Natural killer cell treated with Interleukin-12 subunit alpha and Interleukin-12 subunit beta and Interleukin-15 and Interleukin-18, amount 100 ng/mL, for 72 hours (primary cell): ENCODE measurements around the gene CLEC16A. TPM values are rescaled to one million over a fixed set of nuclear protein-coding genes. Genes with fewer than 3 reads are reported as not detected.

Experiments used
- ATAC-seq, 2 donors: fragments of 150-1000 bp; cut with Tn5 transposase in 1 of 2; sonication (Bioruptor Pico), chemical (Tn5 transposase) in 1 of 2; 2 replicates each; pipeline ENCODE4 v1.10.0; 2021
- DNase-seq: peaks from one replicate; pipeline ENCODE4 v3.0.0; 2022; ENCODE audit warnings: low spot score
- H3K27ac Mint-ChIP-seq, 2 donors: 1 replicate in 1 of 2; 2 replicates in 1 of 2; pipeline ENCODE4 v1.8.0; 2022; ENCODE audit warnings: mixed read lengths in 2 of 2, mild to moderate bottlenecking in 1 of 2, moderate library complexity in 1 of 2
- H3K27me3 Mint-ChIP-seq, 2 donors: 1 replicate in 1 of 2; 2 replicates in 1 of 2; pipeline ENCODE4 v1.8.0; 2022; ENCODE audit warnings: mixed read lengths in 2 of 2
- H3K36me3 Mint-ChIP-seq: one replicate; pipeline ENCODE4 v1.8.0; 2022; ENCODE audit warnings: mixed read lengths
- H3K4me1 Mint-ChIP-seq, 2 donors: 1 replicate in 1 of 2; 2 replicates in 1 of 2; pipeline ENCODE4 v1.8.0; 2022; ENCODE audit warnings: low read depth in 2 of 2, mixed read lengths in 2 of 2, mild to moderate bottlenecking in 1 of 2
- H3K4me3 Mint-ChIP-seq: one replicate; pipeline ENCODE4 v1.8.0; 2022; ENCODE audit warnings: mixed read lengths
- H3K9me3 Mint-ChIP-seq: 2 replicates; pipeline ENCODE4 v1.8.0; 2022; ENCODE audit warnings: mixed read lengths
- total RNA-seq, 2 donors: library from RNA; stranded (reverse); gene quantifications; one replicate each; pipeline ENCODE4 v1.2.3, GENCODE V29; 2022

The CLEC16A gene
- total RNA-seq, 2 donors from 2014 or later: 42.5 to 60.2 TPM

DNA sequence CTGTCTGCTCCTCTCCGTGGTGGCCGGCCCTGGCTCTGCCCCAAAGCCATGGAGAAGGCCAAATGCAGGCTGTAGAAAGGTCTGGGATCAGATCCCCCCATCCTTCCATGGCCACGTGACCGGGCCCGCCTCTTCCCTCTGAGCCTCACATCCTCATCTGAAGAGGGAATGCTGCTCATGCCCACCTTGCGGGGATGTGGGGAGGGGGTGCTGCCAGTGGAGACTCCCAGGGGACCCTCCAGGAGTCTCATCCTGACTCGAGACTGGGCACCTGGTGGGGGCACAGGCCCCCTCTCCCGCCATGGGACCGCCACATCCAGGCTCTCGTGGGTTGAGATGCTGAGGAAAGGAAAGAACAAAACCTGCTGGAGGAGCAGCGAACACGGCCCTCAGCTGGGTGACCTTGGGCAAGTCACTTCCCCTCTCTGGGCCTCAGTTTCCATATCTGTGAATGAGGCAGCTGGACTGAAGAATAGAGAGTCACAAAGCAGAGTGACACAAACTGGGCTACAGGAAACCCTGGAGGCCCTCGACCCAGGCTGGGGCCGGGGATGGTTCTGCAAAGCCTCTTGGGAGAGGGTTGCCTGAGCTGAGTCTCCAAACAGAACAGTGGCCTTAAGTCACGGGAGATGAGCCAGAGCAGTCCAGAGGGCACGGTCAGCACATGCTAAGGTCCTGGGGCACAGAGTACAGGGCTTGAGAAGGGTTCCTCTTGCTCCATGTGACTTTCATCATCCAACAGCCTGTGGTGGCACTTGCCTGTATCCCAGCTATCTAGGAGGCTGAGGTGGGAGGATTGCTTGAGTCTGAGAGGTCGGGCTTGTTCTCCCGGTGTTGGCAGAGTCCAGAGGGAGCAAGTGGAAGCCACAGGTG is 281.5 kb downstream of the CLEC16A start:
- no peaks in the 10 kb centered on the region for H3K9me3 Mint-ChIP-seq
- no peak for ATAC-seq
- DNase-seq: no peak

GRCh38 chr16:11229432-11229831 is 285.1 kb downstream of the CLEC16A start:
- DNase-seq (no peak), ATAC-seq (no peak)
- H3K4me1 Mint-ChIP-seq: peaks cover 61 to 75% of the 10 kb centered on the region in 2 donors

More for the DNA sequence above, 281.5 kb downstream of the CLEC16A start:
- peaks cover 44 to 57% of the 10 kb centered on the region in 2 donors for H3K4me1 Mint-ChIP-seq
- no peaks in the 10 kb centered on the region for H3K36me3 Mint-ChIP-seq
- H3K27me3 Mint-ChIP-seq: no peaks in the 10 kb centered on the region
- peak overlapping the region; percentile 82 for H3K4me3 Mint-ChIP-seq
- H3K27ac Mint-ChIP-seq: peak overlapping the region; percentile 93 to 95

DNA sequence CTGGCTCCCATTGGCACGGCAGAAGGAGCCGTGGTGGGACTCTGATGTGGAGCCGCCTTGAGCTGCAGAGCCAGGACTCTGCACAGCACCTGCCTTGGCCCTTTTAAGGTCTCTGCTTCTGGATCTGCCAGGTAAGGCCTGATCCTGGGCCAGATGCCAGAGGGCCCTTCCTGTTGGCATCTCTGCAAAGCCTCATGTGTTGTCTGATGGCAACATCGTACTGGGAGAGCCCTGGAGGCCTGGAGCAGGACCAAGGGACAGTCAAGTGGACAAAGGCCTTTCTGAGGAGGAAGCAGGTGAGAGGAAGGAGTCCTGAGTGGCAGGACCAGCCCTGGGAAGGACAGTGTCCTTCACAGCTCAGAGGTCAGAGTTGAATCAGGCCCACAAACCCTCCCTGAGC is 285.5 kb downstream of the CLEC16A start:
- H3K4me3 Mint-ChIP-seq: no peak overlapping the region
- DNase-seq: no peak
- no peaks in the 10 kb centered on the region for H3K36me3 Mint-ChIP-seq
- H3K27ac Mint-ChIP-seq: peak overlapping the region; percentile 91 to 94
- H3K4me1 Mint-ChIP-seq: peaks cover 60 to 75% of the 10 kb centered on the region in 2 donors
- no peaks in the 10 kb centered on the region for H3K27me3 Mint-ChIP-seq
- no peaks in the 10 kb centered on the region for H3K9me3 Mint-ChIP-seq
- no peak for ATAC-seq

More at GRCh38 chr16:11229432-11229831, 285.1 kb downstream of the CLEC16A start:
- Mint-ChIP-seq H3K36me3 (no peaks in the 10 kb centered on the region), H3K4me3 (no peak overlapping the region), H3K9me3 (no peaks in the 10 kb centered on the region), H3K27ac (peak overlapping the region; percentile 91 to 94), H3K27me3 (no peaks in the 10 kb centered on the region)

GRCh38 chr16:11231367-11231970 is 287.1 kb downstream of the CLEC16A start:
- Mint-ChIP-seq H3K36me3 (no peaks in the 10 kb centered on the region), H3K27me3 (no peaks in the 10 kb centered on the region), H3K9me3 (no peaks in the 10 kb centered on the region), H3K27ac (peak overlapping the region; percentile 91 to 94), H3K4me1 (peaks cover 57 to 68% of the 10 kb centered on the region in 2 donors), H3K4me3 (peak overlapping the region; percentile 91)
- ATAC-seq (no peak), DNase-seq (no peak)

Other genes with a start within 250 kb of the CLEC16A start
- under 1 TPM in 1 of 2 donors, not detected in 1; 0.28 TPM for gene TEKT5, start 249.6 kb upstream of the CLEC16A start, total RNA-seq
- 10 to 100 TPM; 31.8 to 41.3 TPM for gene NUBP1, start 200.7 kb upstream of the CLEC16A start, total RNA-seq
- under 1 TPM in 1 of 2 donors, not detected in 1; 0.50 TPM for gene TVP23A, start 125.8 kb upstream of the CLEC16A start, total RNA-seq
- 100 to 1,000 TPM in 1 of 2 donors, 10 to 100 TPM in 1; 13.3 to 104 TPM for gene CIITA, start 67.4 kb upstream of the CLEC16A start, total RNA-seq
- gene DEXI, start 2.1 kb upstream of the CLEC16A start, total RNA-seq: 10 to 100 TPM; 20.7 to 36.3 TPM